ENCODE data around the gene DGKZ. TPM values are rescaled to one million over a fixed set of nuclear protein-coding genes. Genes with fewer than 3 reads are reported as not detected.

The DGKZ gene
- total RNA-seq, 4 donors from 2014 or later = 45.0 to 97.0 (median 54.3) TPM

DNA sequence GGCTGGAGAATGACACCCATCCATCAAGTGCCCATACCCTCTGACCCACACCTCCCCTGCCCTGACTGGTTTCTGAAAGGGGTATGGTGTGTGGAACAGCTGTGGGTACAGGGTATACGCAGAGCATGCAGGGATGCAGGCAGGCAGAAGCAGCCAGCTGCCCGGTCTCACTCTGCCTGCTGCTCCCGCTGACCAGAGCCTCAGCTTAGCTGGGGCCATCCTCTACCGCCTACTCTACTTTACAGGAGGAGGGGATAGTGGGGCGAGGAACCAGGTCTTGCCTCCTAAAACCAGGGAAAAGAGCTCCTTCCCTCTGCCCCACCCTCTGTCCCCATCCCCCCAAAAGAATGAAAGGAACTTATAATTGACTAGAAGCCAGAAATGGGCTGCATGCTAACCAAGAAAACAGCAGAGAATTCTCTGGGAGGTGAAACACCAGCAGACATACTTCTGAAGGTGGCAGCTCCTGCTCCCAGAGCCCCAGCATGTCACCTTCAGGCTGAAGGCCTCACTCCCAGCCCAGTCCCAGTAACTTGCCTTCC lies 57.3 kb downstream of the DGKZ start:
- TF ChIP-seq CTCF (IDR thresholded peaks at IDR 0.05; ENCODE audit: low read depth) = no peak

DNA sequence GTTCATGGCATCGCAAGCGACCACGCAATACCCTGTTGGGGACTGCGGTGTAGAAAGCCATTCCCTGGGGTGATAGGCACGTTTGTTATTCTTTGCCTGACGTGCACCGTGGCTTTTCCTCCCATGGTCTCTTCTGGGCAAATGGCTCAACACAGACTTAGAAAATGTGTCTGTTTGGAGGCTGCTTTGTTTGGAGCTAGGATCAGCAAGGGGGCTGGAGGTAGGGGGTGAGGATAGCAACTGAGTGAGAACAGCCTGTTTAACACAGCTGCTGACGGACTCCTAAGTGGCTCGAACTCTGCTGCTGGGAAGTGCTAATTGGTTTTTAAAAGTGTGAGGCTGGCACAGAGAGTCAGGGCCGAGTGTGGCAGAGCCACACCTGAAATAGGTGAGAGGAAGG lies 60.4 kb downstream of the DGKZ start:
- TF ChIP-seq CTCF (IDR thresholded peaks at IDR 0.05; ENCODE audit: low read depth) = no peak

- no peak for TF ChIP-seq CTCF (IDR thresholded peaks at IDR 0.05; ENCODE audit: low read depth)
These were observed 61.2 kb downstream of the DGKZ start for GRCh38 chr11:46408407-46408986.

GRCh38 chr11:46410021-46410420 lies 62.8 kb downstream of the DGKZ start:
- no peak for TF ChIP-seq CTCF (IDR thresholded peaks at IDR 0.05; ENCODE audit: low read depth)

DNA sequence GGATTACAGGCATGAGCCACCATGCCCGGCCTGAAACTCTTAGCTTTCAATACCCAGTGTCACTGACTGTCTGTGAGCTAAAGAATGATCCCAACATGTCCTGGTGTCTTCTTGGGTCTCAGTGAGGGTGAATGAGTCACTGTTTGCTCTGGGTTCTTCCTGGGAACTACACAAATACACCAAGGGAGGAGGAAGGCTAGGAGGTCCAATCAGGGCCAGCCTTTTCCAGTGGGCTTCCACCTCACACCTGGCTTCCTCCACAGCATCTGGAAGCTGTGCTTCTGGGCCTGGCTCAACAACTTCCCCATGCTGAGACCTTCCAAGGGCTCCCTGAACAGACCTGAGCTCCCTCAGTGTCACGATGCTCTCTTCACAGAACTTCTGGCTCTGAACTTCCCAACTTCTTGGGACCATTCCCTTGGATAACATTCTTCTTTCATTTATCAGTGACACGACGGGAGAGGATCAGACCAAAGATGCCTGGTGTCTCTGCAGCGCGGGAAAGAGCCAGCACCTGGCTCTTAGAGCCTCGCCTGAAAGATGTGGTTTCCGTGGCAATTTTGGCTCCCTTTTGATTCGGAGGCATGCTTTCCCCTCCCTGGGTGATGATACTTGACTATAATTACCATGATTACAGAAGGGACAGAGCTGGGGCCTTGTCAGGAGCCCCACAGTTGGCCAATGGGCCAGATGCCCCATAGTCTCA lies 66.7 kb downstream of the DGKZ start:
- TF ChIP-seq CTCF (IDR thresholded peaks at IDR 0.05; ENCODE audit: low read depth) = no peak

- no peak for TF ChIP-seq CTCF (IDR thresholded peaks at IDR 0.05; ENCODE audit: low read depth)
These were observed 67.2 kb downstream of the DGKZ start for GRCh38 chr11:46414466-46414796.

GRCh38 chr11:46414879-46415278 lies 67.6 kb downstream of the DGKZ start:
- TF ChIP-seq CTCF (IDR thresholded peaks at IDR 0.05; ENCODE audit: low read depth) = no peak

Measured in subcutaneous adipose tissue (tissue), 4 donors.